22Rv1 (cell line): ENCODE results near the gene GLIS1.

Source experiments
- ZFX ChIP-seq: fragments of 450-650 bp; IDR thresholded peaks from 2 replicates; pipeline ENCODE4 v1.6.1; 2017; ENCODE audit warnings: antibody characterized with exemption, borderline replicate concordance
- TF ChIP-seq, protein P1 (sequence below): fragments of 450-650 bp; IDR thresholded peaks from 2 replicates; pipeline ENCODE4 v1.5.1; 2017; ENCODE audit warnings: mild to moderate bottlenecking

DNA sequence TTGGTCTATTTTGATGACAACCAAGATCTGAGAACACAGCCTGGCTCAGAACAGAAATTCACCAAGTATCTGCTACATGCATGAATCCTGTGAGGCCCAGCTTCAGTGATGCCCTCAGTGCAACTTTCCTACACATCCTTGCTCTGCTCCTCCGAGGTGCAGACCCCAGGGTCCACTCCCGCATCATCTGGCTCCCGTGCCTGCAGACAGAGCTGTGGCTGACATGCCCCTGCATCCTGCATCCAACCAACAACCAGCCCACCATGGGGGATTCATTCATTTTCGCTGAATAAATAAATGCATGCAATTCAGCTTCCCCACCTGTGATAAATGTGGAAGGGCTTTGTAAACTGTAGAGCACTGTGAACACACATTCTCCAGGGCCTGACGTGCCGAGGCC is 112.3 kb downstream of the GLIS1 start:
- TF ChIP-seq, protein P1, sequence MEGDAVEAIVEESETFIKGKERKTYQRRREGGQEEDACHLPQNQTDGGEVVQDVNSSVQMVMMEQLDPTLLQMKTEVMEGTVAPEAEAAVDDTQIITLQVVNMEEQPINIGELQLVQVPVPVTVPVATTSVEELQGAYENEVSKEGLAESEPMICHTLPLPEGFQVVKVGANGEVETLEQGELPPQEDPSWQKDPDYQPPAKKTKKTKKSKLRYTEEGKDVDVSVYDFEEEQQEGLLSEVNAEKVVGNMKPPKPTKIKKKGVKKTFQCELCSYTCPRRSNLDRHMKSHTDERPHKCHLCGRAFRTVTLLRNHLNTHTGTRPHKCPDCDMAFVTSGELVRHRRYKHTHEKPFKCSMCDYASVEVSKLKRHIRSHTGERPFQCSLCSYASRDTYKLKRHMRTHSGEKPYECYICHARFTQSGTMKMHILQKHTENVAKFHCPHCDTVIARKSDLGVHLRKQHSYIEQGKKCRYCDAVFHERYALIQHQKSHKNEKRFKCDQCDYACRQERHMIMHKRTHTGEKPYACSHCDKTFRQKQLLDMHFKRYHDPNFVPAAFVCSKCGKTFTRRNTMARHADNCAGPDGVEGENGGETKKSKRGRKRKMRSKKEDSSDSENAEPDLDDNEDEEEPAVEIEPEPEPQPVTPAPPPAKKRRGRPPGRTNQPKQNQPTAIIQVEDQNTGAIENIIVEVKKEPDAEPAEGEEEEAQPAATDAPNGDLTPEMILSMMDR = no peak
- TF ChIP-seq ZFX = no peak
